Esophagus muscularis mucosa (tissue), 4 donors: ENCODE results near the gene FKBP5.

ENCODE experiments used
- EP300 ChIP-seq: sonication (generic); formaldehyde crosslinking; IDR thresholded peaks from one replicate; pipeline ENCODE4 v1.6.1; 2017; ENCODE audit warnings: antibody characterized with exemption
- POLR2A ChIP-seq: fragments of 450-650 bp; IDR thresholded peaks from one replicate; pipeline ENCODE4 v1.6.1; 2017; ENCODE audit warnings: antibody characterized with exemption, moderate library complexity, mild to moderate bottlenecking, low read depth
- TF ChIP-seq, protein P1 (sequence below), 3 experiments: fragments of 200-600 bp in 2 of 3; fragments of 450-650 bp in 1 of 3; sonication (generic) in 2 of 3; IDR thresholded peaks; one replicate each; pipeline ENCODE4 v1.5.1; 2017 to 2019; ENCODE audit warnings: antibody characterized with exemption in 3 of 3, mild to moderate bottlenecking in 2 of 3, moderate library complexity in 1 of 3

DNA sequence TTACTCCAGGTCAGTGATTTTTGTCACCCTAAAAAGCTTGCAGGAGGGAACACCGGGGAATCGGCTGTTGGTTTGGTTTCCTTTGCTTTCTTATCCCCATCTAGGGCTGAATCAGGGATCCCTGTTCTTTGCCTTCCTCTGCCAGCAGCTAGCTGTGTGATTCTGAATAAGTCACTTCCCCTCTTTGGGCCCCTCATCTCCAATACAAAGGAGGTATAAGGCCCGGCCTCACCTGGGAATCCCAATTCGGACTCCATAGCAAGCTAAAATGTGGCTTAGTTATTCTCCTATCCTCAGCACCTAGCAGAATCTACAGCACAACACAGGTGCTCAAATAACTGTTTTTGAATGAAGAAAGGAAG is 29.6 kb upstream of the FKBP5 start:
- TF ChIP-seq EP300 (no peak), POLR2A (no peak)
- TF ChIP-seq, protein P1, sequence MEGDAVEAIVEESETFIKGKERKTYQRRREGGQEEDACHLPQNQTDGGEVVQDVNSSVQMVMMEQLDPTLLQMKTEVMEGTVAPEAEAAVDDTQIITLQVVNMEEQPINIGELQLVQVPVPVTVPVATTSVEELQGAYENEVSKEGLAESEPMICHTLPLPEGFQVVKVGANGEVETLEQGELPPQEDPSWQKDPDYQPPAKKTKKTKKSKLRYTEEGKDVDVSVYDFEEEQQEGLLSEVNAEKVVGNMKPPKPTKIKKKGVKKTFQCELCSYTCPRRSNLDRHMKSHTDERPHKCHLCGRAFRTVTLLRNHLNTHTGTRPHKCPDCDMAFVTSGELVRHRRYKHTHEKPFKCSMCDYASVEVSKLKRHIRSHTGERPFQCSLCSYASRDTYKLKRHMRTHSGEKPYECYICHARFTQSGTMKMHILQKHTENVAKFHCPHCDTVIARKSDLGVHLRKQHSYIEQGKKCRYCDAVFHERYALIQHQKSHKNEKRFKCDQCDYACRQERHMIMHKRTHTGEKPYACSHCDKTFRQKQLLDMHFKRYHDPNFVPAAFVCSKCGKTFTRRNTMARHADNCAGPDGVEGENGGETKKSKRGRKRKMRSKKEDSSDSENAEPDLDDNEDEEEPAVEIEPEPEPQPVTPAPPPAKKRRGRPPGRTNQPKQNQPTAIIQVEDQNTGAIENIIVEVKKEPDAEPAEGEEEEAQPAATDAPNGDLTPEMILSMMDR (IDR thresholded peaks at IDR 0.05) = no peak
